Activated CD4-positive, alpha-beta T cell treated with anti-CD3 and anti-CD28 coated beads, Interleukin-2, amount 10 ng/mL, durations not matched to agents 7 days and 5 days (primary cell): ENCODE measurements around the gene FBN3. TPM values are rescaled to one million over a fixed set of nuclear protein-coding genes. Genes with fewer than 3 reads are reported as not detected.

Source experiments
- CTCF ChIA-PET: fragments of 350-600 bp; sonication (Branson Sonifier 250); formaldehyde crosslinking; loops from one replicate; lab custom pipeline; 2021; ENCODE audit warnings: antibody characterized with exemption; lab: Charles Lee
- POLR2A ChIA-PET: fragments of 350-600 bp; sonication (Branson Sonifier 250); formaldehyde crosslinking; loops from one replicate; lab custom pipeline; 2021; ENCODE audit warnings: antibody characterized with exemption; lab: Charles Lee
- DNase-seq: peaks from one replicate; pipeline ENCODE4 v3.0.0-alpha.2; 2020
- H3K27ac Mint-ChIP-seq: one replicate; pipeline ENCODE4 v1.8.0; 2021; ENCODE audit warnings: mild to moderate bottlenecking, moderate library complexity, mixed read lengths
- H3K27me3 Mint-ChIP-seq: one replicate; pipeline ENCODE4 v1.8.0; 2021; ENCODE audit warnings: mixed read lengths
- H3K36me3 Mint-ChIP-seq: one replicate; pipeline ENCODE4 v1.8.0; 2021; ENCODE audit warnings: low read depth, mixed read lengths
- H3K4me1 Mint-ChIP-seq: one replicate; pipeline ENCODE4 v1.8.0; 2021; ENCODE audit warnings: mixed read lengths
- H3K4me3 Mint-ChIP-seq: one replicate; pipeline ENCODE4 v1.8.0; 2021; ENCODE audit warnings: mild to moderate bottlenecking, moderate library complexity, mixed read lengths
- H3K9me3 Mint-ChIP-seq: one replicate; pipeline ENCODE4 v1.8.0; 2021; ENCODE audit warnings: mixed read lengths
- total RNA-seq, 2 experiments: library from RNA; stranded (reverse); gene quantifications; one replicate each; pipeline ENCODE4 v1.2.3, GENCODE V29; 2021

The FBN3 gene
- total RNA-seq, 2 experiments from 2014 or later, result not detected

GRCh38 chr19:8089664-8090601, 59.5 kb downstream of the FBN3 start:
- POLR2A ChIA-PET, result no interaction called here
- H3K27me3 Mint-ChIP-seq, result no peaks in the 10 kb centered on the region
- no peaks in the 10 kb centered on the region for H3K36me3 Mint-ChIP-seq
- CTCF ChIA-PET, result no interaction called here
- DNase-seq, result no peak
- no peak overlapping the region for H3K4me3 Mint-ChIP-seq
- H3K4me1 Mint-ChIP-seq, result no peaks in the 10 kb centered on the region
- H3K27ac Mint-ChIP-seq, result no peak overlapping the region
- H3K9me3 Mint-ChIP-seq, result peaks cover 8% of the 10 kb centered on the region

GRCh38 chr19:8088752-8089663, 60.4 kb downstream of the FBN3 start:
- CTCF ChIA-PET, result no interaction called here
- POLR2A ChIA-PET, result no interaction called here
- no peaks in the 10 kb centered on the region for H3K4me1 Mint-ChIP-seq
- no peak overlapping the region for H3K27ac Mint-ChIP-seq
- H3K27me3 Mint-ChIP-seq, result no peaks in the 10 kb centered on the region
- peaks cover 4% of the 10 kb centered on the region for H3K9me3 Mint-ChIP-seq
- H3K36me3 Mint-ChIP-seq, result no peaks in the 10 kb centered on the region
- no peak for DNase-seq
- H3K4me3 Mint-ChIP-seq, result no peak overlapping the region

- Mint-ChIP-seq H3K9me3 (peaks cover 3% of the 10 kb centered on the region), H3K36me3 (no peaks in the 10 kb centered on the region), H3K27ac (no peak overlapping the region), H3K4me1 (no peaks in the 10 kb centered on the region), H3K27me3 (no peaks in the 10 kb centered on the region), H3K4me3 (no peak overlapping the region)
- DNase-seq, result no peak
- ChIA-PET CTCF (no interaction called here), POLR2A (no interaction called here)
These were observed 61.5 kb downstream of the FBN3 start for GRCh38 chr19:8087876-8088275.

- CTCF ChIA-PET, result no interaction called here
- H3K36me3 Mint-ChIP-seq, result no peaks in the 10 kb centered on the region
- H3K27ac Mint-ChIP-seq, result no peak overlapping the region
- POLR2A ChIA-PET, result no interaction called here
- no peak overlapping the region for H3K4me3 Mint-ChIP-seq
- H3K27me3 Mint-ChIP-seq, result no peaks in the 10 kb centered on the region
- no peak for DNase-seq
- peaks cover 3% of the 10 kb centered on the region for H3K9me3 Mint-ChIP-seq
- no peaks in the 10 kb centered on the region for H3K4me1 Mint-ChIP-seq
These were observed 62.5 kb downstream of the FBN3 start for GRCh38 chr19:8086849-8087248.

- CTCF ChIA-PET, result no interaction called here
- no peak overlapping the region for H3K27ac Mint-ChIP-seq
- H3K27me3 Mint-ChIP-seq, result no peaks in the 10 kb centered on the region
- DNase-seq, result no peak
- H3K4me3 Mint-ChIP-seq, result no peak overlapping the region
- H3K9me3 Mint-ChIP-seq, result no peaks in the 10 kb centered on the region
- H3K4me1 Mint-ChIP-seq, result no peaks in the 10 kb centered on the region
- no peaks in the 10 kb centered on the region for H3K36me3 Mint-ChIP-seq
- POLR2A ChIA-PET, result no interaction called here
These were observed 63.6 kb downstream of the FBN3 start for GRCh38 chr19:8085598-8086408.

GRCh38 chr19:8084152-8084551, 65.2 kb downstream of the FBN3 start:
- Mint-ChIP-seq H3K36me3 (no peaks in the 10 kb centered on the region), H3K9me3 (no peaks in the 10 kb centered on the region), H3K27me3 (no peaks in the 10 kb centered on the region), H3K27ac (no peak overlapping the region), H3K4me3 (no peak overlapping the region), H3K4me1 (no peaks in the 10 kb centered on the region)
- POLR2A ChIA-PET, result no interaction called here
- DNase-seq, result no peak
- CTCF ChIA-PET, result no interaction called here

- Mint-ChIP-seq H3K36me3 (no peaks in the 10 kb centered on the region), H3K9me3 (no peaks in the 10 kb centered on the region), H3K4me1 (no peaks in the 10 kb centered on the region), H3K27ac (no peak overlapping the region), H3K27me3 (no peaks in the 10 kb centered on the region), H3K4me3 (no peak overlapping the region)
- ChIA-PET CTCF (no interaction called here), POLR2A (no interaction called here)
- DNase-seq, result no peak
These were observed 66.3 kb downstream of the FBN3 start for GRCh38 chr19:8083141-8083540.

GRCh38 chr19:8081569-8082550, 67.5 kb downstream of the FBN3 start:
- CTCF ChIA-PET, result interaction anchor here (0.6 to 0.7 kb wide), 2 partner anchors 897 to 1127 kb away, joined by 3 read pairs; no protein-coding TSS in a partner anchor
- Mint-ChIP-seq H3K27me3 (no peaks in the 10 kb centered on the region), H3K36me3 (no peaks in the 10 kb centered on the region), H3K9me3 (no peaks in the 10 kb centered on the region), H3K4me1 (no peaks in the 10 kb centered on the region), H3K4me3 (no peak overlapping the region), H3K27ac (no peak overlapping the region)
- POLR2A ChIA-PET, result interaction anchor here (0.6 kb wide), 1 partner anchor 20 kb away, joined by 5 read pairs; no protein-coding TSS in a partner anchor
- no peak for DNase-seq

GRCh38 chr19:8080832-8081231, 68.6 kb downstream of the FBN3 start:
- DNase-seq, result no peak
- H3K36me3 Mint-ChIP-seq, result no peaks in the 10 kb centered on the region
- no peak overlapping the region for H3K4me3 Mint-ChIP-seq
- no peaks in the 10 kb centered on the region for H3K27me3 Mint-ChIP-seq
- no peaks in the 10 kb centered on the region for H3K9me3 Mint-ChIP-seq
- CTCF ChIA-PET, result no interaction called here
- no peaks in the 10 kb centered on the region for H3K4me1 Mint-ChIP-seq
- POLR2A ChIA-PET, result no interaction called here
- no peak overlapping the region for H3K27ac Mint-ChIP-seq

GRCh38 chr19:8079988-8080387, 69.4 kb downstream of the FBN3 start:
- CTCF ChIA-PET, result no interaction called here
- Mint-ChIP-seq H3K27me3 (no peaks in the 10 kb centered on the region), H3K4me3 (no peak overlapping the region), H3K4me1 (no peaks in the 10 kb centered on the region), H3K36me3 (no peaks in the 10 kb centered on the region), H3K9me3 (no peaks in the 10 kb centered on the region), H3K27ac (no peak overlapping the region)
- no peak for DNase-seq
- POLR2A ChIA-PET, result no interaction called here

- POLR2A ChIA-PET, result no interaction called here
- H3K4me3 Mint-ChIP-seq, result no peak overlapping the region
These were observed 74.0 kb downstream of the FBN3 start for GRCh38 chr19:8075158-8076074.

More at GRCh38 chr19:8075158-8076074, 74.0 kb downstream of the FBN3 start:
- H3K27me3 Mint-ChIP-seq, result no peaks in the 10 kb centered on the region
- DNase-seq, result no peak
- H3K27ac Mint-ChIP-seq, result no peak overlapping the region
- CTCF ChIA-PET, result no interaction called here
- peaks cover 12% of the 10 kb centered on the region for H3K4me1 Mint-ChIP-seq
- H3K9me3 Mint-ChIP-seq, result peaks cover 15% of the 10 kb centered on the region
- H3K36me3 Mint-ChIP-seq, result no peaks in the 10 kb centered on the region
